Colonic mucosa (tissue), 4 donors: Measurements from ENCODE around the gene DNASE1L2. TPM values are rescaled to one million over a fixed set of nuclear protein-coding genes. Genes with fewer than 3 reads are reported as not detected.

ENCODE experiments used
- DNase-seq: peaks from one replicate; pipeline ENCODE4 v3.0.0-alpha.2; 2020
- H3K27ac ChIP-seq: fragments of 200-600 bp; one replicate; pipeline ENCODE4 v1.8.0; 2021
- H3K27me3 ChIP-seq: fragments of 200-600 bp; one replicate; pipeline ENCODE4 v1.8.0; 2021
- H3K36me3 ChIP-seq: fragments of 200-600 bp; one replicate; pipeline ENCODE4 v1.8.0; 2021
- H3K4me1 ChIP-seq: fragments of 200-600 bp; one replicate; pipeline ENCODE4 v1.8.0; 2021; ENCODE audit warnings: mild to moderate bottlenecking
- H3K4me3 ChIP-seq: fragments of 200-600 bp; one replicate; pipeline ENCODE4 v1.8.0; 2021
- H3K9ac ChIP-seq, 2 donors: one replicate each; pipeline ENCODE4 v1.7.0; 2013; ENCODE audit warnings: control low read depth in 2 of 2, low read depth in 2 of 2, low read length in 2 of 2
- H3K9me3 ChIP-seq: fragments of 200-600 bp; one replicate; pipeline ENCODE4 v1.8.0; 2021
- intact Hi-C: fragments of 100-400 bp; cut with DNase I; formaldehyde crosslinking; loops from one replicate; pipeline ENCODE4 v1.14.1; 2022
- total RNA-seq, 2 donors: library from RNA; stranded (reverse); fragmentation: NEBNext Ultra II Directional in 1 of 2; extraction: Animal tissue kit (Norgen Biotek cat#: 25700) in 1 of 2; gene quantifications; one replicate each; pipeline ENCODE4 v1.2.1, GENCODE V29; 2021
- TF ChIP-seq, protein P1 (sequence below): fragments of 200-600 bp; IDR thresholded peaks from one replicate; pipeline ENCODE4 v1.8.0; 2022; ENCODE audit warnings: antibody characterized with exemption, mild to moderate bottlenecking
- donor health status: healthy.
- donor health status: DM: no; HTN: no; CAD: no.
- donor health status: DM: no; HTN: no; CAD: no.

DNASE1L2 gene
- total RNA-seq, 2 donors from 2014 or later: 0.85 to 2.4 TPM

DNA sequence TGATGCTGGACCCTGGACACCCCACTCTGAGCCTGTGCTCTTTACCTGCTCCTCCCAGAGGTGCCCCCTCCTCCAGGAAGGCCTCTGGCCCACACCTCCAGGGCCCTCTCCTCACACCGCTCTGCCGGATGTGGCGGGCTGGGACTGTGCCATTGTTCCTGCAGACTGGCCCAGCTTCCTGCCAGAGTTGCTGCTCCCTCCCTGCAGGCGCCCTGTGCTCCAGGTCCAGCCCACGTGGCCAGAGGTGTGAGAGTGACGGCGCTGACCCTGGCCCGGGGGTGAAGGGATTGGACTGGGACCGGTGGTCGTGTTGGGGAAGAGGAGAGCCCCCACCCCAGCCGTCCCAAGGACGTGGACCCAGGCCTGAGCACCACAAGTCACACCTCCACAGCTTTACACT, 7.2 kb upstream of the DNASE1L2 start:
- Histone ChIP-seq H3K4me3 (no peak overlapping the region), H3K27ac (no peak overlapping the region), H3K27me3 (no peaks in the 10 kb centered on the region), H3K36me3 (peaks cover 27% of the 10 kb centered on the region), H3K4me1 (no peaks in the 10 kb centered on the region), H3K9ac (no peak overlapping the region), H3K9me3 (no peaks in the 10 kb centered on the region)
- TF ChIP-seq, protein P1, sequence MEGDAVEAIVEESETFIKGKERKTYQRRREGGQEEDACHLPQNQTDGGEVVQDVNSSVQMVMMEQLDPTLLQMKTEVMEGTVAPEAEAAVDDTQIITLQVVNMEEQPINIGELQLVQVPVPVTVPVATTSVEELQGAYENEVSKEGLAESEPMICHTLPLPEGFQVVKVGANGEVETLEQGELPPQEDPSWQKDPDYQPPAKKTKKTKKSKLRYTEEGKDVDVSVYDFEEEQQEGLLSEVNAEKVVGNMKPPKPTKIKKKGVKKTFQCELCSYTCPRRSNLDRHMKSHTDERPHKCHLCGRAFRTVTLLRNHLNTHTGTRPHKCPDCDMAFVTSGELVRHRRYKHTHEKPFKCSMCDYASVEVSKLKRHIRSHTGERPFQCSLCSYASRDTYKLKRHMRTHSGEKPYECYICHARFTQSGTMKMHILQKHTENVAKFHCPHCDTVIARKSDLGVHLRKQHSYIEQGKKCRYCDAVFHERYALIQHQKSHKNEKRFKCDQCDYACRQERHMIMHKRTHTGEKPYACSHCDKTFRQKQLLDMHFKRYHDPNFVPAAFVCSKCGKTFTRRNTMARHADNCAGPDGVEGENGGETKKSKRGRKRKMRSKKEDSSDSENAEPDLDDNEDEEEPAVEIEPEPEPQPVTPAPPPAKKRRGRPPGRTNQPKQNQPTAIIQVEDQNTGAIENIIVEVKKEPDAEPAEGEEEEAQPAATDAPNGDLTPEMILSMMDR: no peak
- DNase-seq: no peak
- intact Hi-C loops: no loop called here

DNA sequence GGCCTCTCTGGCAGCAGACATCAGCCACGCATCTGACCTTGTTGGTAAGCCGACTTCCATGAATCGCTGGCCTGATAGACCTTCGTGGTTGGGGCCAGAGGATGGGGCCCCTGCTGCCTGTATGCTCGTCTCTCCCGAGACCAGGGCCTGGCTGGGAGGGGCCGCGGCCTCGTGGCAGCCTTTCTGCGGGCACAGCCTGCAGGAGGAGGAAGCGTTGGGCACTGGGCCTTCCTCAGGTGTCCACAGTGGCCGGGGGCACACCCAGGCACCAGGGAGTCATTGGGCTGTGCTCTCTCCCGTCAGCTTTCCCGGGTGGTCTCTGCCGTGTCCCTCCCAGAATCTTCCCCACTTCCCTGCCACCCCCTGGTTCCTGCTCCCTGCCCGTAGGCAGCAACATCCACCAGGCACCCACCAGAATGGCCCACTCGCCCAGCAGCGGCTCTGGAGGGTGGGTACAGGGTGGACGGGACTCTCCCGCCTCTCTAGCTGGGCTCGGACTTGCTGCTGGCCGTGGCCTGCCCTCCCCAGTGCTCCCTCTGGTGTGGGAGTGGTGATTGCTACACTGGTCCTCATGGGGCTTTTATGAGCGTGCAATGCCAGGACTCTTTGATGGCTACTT, 6.5 kb upstream of the DNASE1L2 start:
- Histone ChIP-seq H3K9ac (no peak overlapping the region), H3K36me3 (peaks cover 32% of the 10 kb centered on the region), H3K4me3 (no peak overlapping the region), H3K27ac (no peak overlapping the region), H3K27me3 (no peaks in the 10 kb centered on the region), H3K9me3 (no peaks in the 10 kb centered on the region), H3K4me1 (no peaks in the 10 kb centered on the region)
- no peak for DNase-seq
- intact Hi-C loops: no loop called here
- TF ChIP-seq, protein P1: no peak

DNA sequence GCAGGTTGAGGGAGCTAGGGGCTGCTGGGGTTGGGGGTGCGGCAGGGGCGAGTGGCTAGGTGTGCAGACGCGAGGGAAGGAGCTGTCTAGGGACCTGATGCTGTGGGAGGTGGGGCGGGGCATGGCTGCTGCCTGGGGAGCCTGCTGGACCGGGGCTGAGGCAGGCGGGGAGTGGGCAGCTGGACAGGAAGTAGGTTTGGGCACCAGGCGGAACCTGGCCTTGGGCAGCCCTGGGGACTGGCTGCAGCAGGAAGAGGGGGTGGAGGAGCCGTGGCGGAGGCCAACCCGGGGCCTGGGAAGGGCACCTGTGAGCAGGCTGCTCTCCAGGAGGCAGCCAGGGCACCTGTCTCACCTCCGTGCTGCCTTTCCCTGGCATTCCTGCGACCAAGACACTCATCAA, 5.9 kb upstream of the DNASE1L2 start:
- Histone ChIP-seq H3K4me1 (no peaks in the 10 kb centered on the region), H3K27ac (no peak overlapping the region), H3K27me3 (no peaks in the 10 kb centered on the region), H3K36me3 (peaks cover 34% of the 10 kb centered on the region), H3K9me3 (no peaks in the 10 kb centered on the region), H3K9ac (no peak overlapping the region), H3K4me3 (no peak overlapping the region)
- intact Hi-C loops: no loop called here
- TF ChIP-seq, protein P1: no peak
- no peak for DNase-seq

DNA sequence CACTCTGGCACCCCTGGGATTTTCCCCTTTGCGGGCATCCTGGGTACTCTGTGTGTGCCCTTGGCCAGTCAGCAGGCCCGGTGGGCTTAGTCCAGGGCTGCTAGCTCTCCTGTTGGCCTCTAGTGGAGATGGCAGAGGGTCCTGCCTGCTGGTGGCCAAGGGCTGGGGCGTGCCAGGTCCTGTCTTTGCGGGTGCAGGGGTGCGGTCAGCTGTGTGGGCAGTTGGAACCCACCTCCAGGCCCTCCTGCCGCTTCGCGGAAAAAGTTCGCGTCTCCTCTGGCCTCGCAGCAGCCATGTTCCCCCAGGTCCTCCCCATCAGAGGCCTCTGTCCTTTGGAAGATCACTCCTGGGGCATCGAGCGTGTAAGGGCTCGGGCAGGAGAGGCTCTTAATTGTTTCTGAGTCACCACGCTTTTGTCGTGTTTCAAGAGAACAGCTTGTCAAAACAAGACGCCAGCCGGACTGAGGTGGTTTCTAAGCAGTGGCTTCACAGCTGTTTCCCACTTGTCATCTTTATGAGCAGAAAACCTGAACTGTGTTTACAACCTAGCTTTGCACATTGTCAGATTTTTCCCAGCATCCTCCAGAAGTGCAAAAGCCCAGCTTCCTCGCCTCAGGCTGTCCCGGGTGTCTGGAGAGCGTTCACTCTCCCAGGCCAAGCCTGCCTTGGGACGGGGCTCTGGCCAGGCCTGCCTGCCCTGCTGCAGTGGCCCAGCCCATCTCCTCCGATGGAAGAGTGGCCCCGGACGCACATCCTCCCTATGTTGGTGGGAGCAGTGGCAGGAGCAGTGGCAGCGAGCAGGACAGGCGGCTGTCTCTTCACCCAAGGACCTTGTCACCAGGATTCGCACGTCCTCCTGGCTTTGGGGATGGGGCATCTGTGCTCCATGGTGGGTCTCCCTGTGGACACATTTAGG, 5.0 kb upstream of the DNASE1L2 start:
- Histone ChIP-seq H3K9me3 (no peaks in the 10 kb centered on the region), H3K4me1 (peaks cover 4% of the 10 kb centered on the region), H3K9ac (no peak overlapping the region), H3K27me3 (peaks cover 5% of the 10 kb centered on the region), H3K4me3 (no peak overlapping the region), H3K36me3 (peaks cover 34% of the 10 kb centered on the region), H3K27ac (no peak overlapping the region)
- DNase-seq: no peak
- TF ChIP-seq, protein P1: no peak
- intact Hi-C loops: no loop called here

DNA sequence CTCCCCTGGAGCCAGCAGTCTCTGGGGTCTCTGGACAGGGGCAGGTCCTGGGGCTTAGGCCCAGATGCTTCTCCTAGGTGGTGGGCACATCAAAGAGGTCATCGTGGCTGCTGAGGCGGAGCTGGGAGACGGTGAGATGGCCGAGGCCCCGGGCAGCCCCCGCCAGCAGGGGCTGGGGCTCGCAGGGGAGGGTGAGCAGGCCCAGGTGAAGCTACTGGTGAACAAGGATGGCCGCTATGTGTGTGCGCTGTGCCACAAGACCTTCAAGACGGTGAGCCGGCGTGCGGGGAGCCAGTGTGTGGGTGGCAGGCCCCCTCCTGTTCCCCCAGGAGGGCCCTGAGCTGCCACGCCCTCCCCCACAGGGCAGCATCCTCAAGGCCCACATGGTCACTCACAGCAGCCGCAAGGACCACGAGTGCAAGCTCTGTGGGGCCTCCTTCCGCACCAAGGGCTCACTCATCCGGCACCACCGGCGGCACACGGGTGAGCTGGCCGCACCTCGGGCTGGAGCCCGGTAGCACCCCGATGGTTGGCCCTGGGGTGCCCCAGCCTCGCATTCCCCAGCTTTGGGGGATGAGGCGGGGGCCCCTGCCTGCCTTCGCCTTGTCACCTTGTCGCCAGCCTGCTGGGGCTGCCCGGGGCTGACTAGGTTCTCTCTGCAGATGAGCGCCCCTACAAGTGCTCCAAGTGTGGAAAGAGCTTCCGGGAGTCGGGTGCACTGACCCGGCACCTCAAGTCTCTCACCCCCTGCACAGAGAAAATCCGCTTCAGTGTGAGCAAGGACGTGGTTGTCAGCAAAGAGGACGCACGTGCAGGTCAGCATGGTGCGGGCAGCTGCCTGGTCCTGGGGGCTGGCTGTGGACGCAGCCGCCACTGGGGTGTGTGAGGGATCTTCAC, 3.9 kb upstream of the DNASE1L2 start:
- H3K9me3 ChIP-seq: no peaks in the 10 kb centered on the region
- no peak for DNase-seq
- peaks cover 11% of the 10 kb centered on the region for H3K4me1 ChIP-seq
- no peak overlapping the region for H3K9ac ChIP-seq
- peaks cover 34% of the 10 kb centered on the region for H3K36me3 ChIP-seq
- peaks cover 16% of the 10 kb centered on the region for H3K27me3 ChIP-seq
- intact Hi-C loops: no loop called here
- TF ChIP-seq, protein P1: no peak
- no peak overlapping the region for H3K4me3 ChIP-seq
- H3K27ac ChIP-seq: no peak overlapping the region
